GM10266 (cell line): ENCODE data around the gene EHBP1.

ENCODE experiments used
- DNase-seq: peaks from one replicate; pipeline ENCODE4 v3.0.0; 2012; ENCODE audit errors: extremely low spot score
- CTCF ChIP-seq: IDR thresholded peaks from 2 replicates; pipeline ENCODE4 v1.5.1; 2012; ENCODE audit warnings: mild to moderate bottlenecking, low read depth; ENCODE audit not compliant: control insufficient read depth, insufficient read depth; ENCODE audit errors: missing control alignments

Gene EHBP1

GRCh38 chr2:63023444-63023843 lies 317.9 kb downstream of the EHBP1 start:
- no peak for TF ChIP-seq CTCF
- DNase-seq = no peak

GRCh38 chr2:63027220-63027619 lies 321.7 kb downstream of the EHBP1 start:
- TF ChIP-seq CTCF = no peak
- DNase-seq = no peak

- no peak for TF ChIP-seq CTCF
- no peak for DNase-seq
Measured at GRCh38 chr2:63029058-63029457, 323.5 kb downstream of the EHBP1 start.

GRCh38 chr2:63034526-63034925 lies 329.0 kb downstream of the EHBP1 start:
- TF ChIP-seq CTCF = no peak
- DNase-seq = no peak

- no peak for DNase-seq
- TF ChIP-seq CTCF = no peak
Measured at GRCh38 chr2:63035169-63035568, 329.7 kb downstream of the EHBP1 start.

GRCh38 chr2:63035660-63036059 lies 330.1 kb downstream of the EHBP1 start:
- no peak for DNase-seq
- no peak for TF ChIP-seq CTCF

- DNase-seq = no peak
- no peak for TF ChIP-seq CTCF
Measured at GRCh38 chr2:63038034-63038433, 332.5 kb downstream of the EHBP1 start.
